IMR-90 (cell line): ENCODE measurements around the gene NCBP2L. TPM values are rescaled to one million over a fixed set of nuclear protein-coding genes. Genes with fewer than 3 reads are reported as not detected.

Source experiments
- ATAC-seq: fragments of 200-7000 bp; cut with Tn5 transposase; 2 replicates; pipeline ENCODE4 v1.9.1; 2020; ENCODE audit warnings: low read depth, mild to moderate bottlenecking, moderate library complexity
- BruUV-seq: library from RNA; stranded (reverse); fragments of 400-500 nt; replicated peaks from 2 replicates; lab custom pipeline; 2021; lab: Mats Ljungman, UMichigan
- CTCF ChIA-PET: fragments of 300-600 bp; formaldehyde crosslinking; extraction: SDS; loops from one replicate; lab custom pipeline; 2021; ENCODE audit warnings: antibody characterized with exemption; lab: Yijun Ruan, JAX
- POLR2A ChIA-PET: fragments of 300-600 bp; sonication (Branson Sonifier 250); formaldehyde crosslinking; loops from one replicate; lab custom pipeline; 2022; ENCODE audit warnings: antibody characterized with exemption; ENCODE audit not compliant: unreplicated experiment; lab: Charles Lee
- DNase-seq: peaks from one replicate; pipeline ENCODE4 v3.0.0; 2013
- H2AFZ ChIP-seq: replicated peaks from 2 replicates; pipeline ENCODE3; 2013; ENCODE audit warnings: low read length, mild to moderate bottlenecking; ENCODE audit not compliant: poor library complexity
- H2AK5ac ChIP-seq: 2 replicates; pipeline ENCODE4 v1.6.1; 2013; ENCODE audit warnings: low read depth, low read length, inconsistent platforms
- H2AK9ac ChIP-seq: replicated peaks from 2 replicates; pipeline ENCODE3; 2013; ENCODE audit warnings: mild to moderate bottlenecking, low read depth, low read length, moderate library complexity; ENCODE audit not compliant: poor library complexity
- H2BK120ac ChIP-seq: 2 replicates; pipeline ENCODE4 v1.6.1; 2013; ENCODE audit warnings: low read depth, low read length, inconsistent platforms
- H2BK15ac ChIP-seq: 3 replicates; pipeline ENCODE4 v1.6.1; 2013; ENCODE audit warnings: low read depth, low read length, inconsistent platforms
- H2BK20ac ChIP-seq: 2 replicates; pipeline ENCODE4 v1.6.1; 2013; ENCODE audit warnings: low read depth, mild to moderate bottlenecking, inconsistent platforms, low read length, moderate library complexity
- H2BK5ac ChIP-seq: 2 replicates; pipeline ENCODE4 v1.6.1; 2013; ENCODE audit warnings: mild to moderate bottlenecking, low read depth, low read length, inconsistent platforms; ENCODE audit not compliant: poor library complexity, severe bottlenecking
- H3K14ac ChIP-seq: replicated peaks from 2 replicates; pipeline ENCODE4 v1.6.1; 2013; ENCODE audit warnings: low read depth, low read length, inconsistent platforms
- H3K18ac ChIP-seq: 2 replicates; pipeline ENCODE4 v1.6.1; 2013; ENCODE audit warnings: low read depth, low read length, control low read depth
- H3K23ac ChIP-seq: 2 replicates; pipeline ENCODE4 v1.6.1; 2013; ENCODE audit warnings: low read depth, low read length, inconsistent platforms
- H3K27ac ChIP-seq: 2 replicates; pipeline ENCODE4 v1.5.1; 2013; ENCODE audit warnings: mild to moderate bottlenecking, control low read depth, low read length; ENCODE audit not compliant: insufficient read depth
- H3K27me3 ChIP-seq: 2 replicates; pipeline ENCODE4 v1.6.1; 2013; ENCODE audit warnings: low read length; ENCODE audit not compliant: control insufficient read depth, insufficient read depth
- H3K36me3 ChIP-seq: 2 replicates; pipeline ENCODE4 v1.6.1; 2013; ENCODE audit warnings: low read length, mixed read lengths; ENCODE audit not compliant: control insufficient read depth, insufficient read depth
- H3K4ac ChIP-seq: 2 replicates; pipeline ENCODE4 v1.6.1; 2013; ENCODE audit warnings: low read depth, low read length, inconsistent platforms
- H3K4me1 ChIP-seq: 2 replicates; pipeline ENCODE4 v1.6.1; 2013; ENCODE audit warnings: low read length, mixed read lengths; ENCODE audit not compliant: control insufficient read depth, insufficient read depth
- H3K4me2 ChIP-seq: 2 replicates; pipeline ENCODE4 v1.6.1; 2013; ENCODE audit warnings: low read depth, mild to moderate bottlenecking, control low read depth, low read length, moderate library complexity
- H3K4me3 ChIP-seq: 2 replicates; pipeline ENCODE4 v1.5.1; 2013; ENCODE audit warnings: low read depth, mild to moderate bottlenecking, control low read depth, low read length, moderate library complexity; ENCODE audit not compliant: insufficient read depth
- H3K56ac ChIP-seq: 2 replicates; pipeline ENCODE4 v1.6.1; 2013; ENCODE audit warnings: low read length, inconsistent platforms; ENCODE audit not compliant: insufficient read depth; ENCODE audit errors: extremely low read depth
- H3K79me1 ChIP-seq, 2 experiments: 2 replicates each; pipeline ENCODE4 v1.6.1; 2013; ENCODE audit warnings: low read length in 2 of 2, inconsistent platforms in 1 of 2, low read depth in 1 of 2
- H3K9ac ChIP-seq: 2 replicates; pipeline ENCODE4 v1.6.1; 2013; ENCODE audit warnings: low read depth, low read length, control low read depth
- H3K9me1 ChIP-seq: 2 replicates; pipeline ENCODE4 v1.6.1; 2013; ENCODE audit warnings: low read length, inconsistent platforms; ENCODE audit not compliant: insufficient read depth
- H3K9me3 ChIP-seq: 2 replicates; pipeline ENCODE4 v1.6.1; 2013; ENCODE audit warnings: low read length; ENCODE audit not compliant: control insufficient read depth, insufficient read depth
- H4K20me1 ChIP-seq: 2 replicates; pipeline ENCODE4 v1.6.1; 2013; ENCODE audit warnings: low read length, inconsistent platforms; ENCODE audit not compliant: insufficient read depth
- H4K5ac ChIP-seq: 2 replicates; pipeline ENCODE4 v1.6.1; 2013; ENCODE audit warnings: mild to moderate bottlenecking, low read depth, low read length, control low read depth
- H4K8ac ChIP-seq, 2 experiments: 2 replicates each; pipeline ENCODE4 v1.6.1; 2013; ENCODE audit warnings: low read depth in 2 of 2, low read length in 2 of 2, control low read depth in 1 of 2, inconsistent platforms in 1 of 2
- H4K91ac ChIP-seq: 2 replicates; pipeline ENCODE4 v1.6.1; 2013; ENCODE audit warnings: low read depth, low read length, inconsistent platforms; ENCODE audit not compliant: insufficient read depth
- BHLHE40 ChIP-seq: fragments of 150-350 bp; IDR thresholded peaks from 2 replicates; pipeline ENCODE4 v1.6.1; 2016; ENCODE audit warnings: mild to moderate bottlenecking, low read depth, low read length
- CEBPB ChIP-seq: IDR thresholded peaks from 2 replicates; pipeline ENCODE4 v1.6.1; 2012; ENCODE audit warnings: low read depth, low read length, improper control_type of control experiment
- CHD1 ChIP-seq: IDR thresholded peaks from 2 replicates; pipeline ENCODE4 v1.6.1; 2012; ENCODE audit warnings: low read depth, low read length, improper control_type of control experiment
- FOS ChIP-seq: fragments of 150-350 bp; IDR thresholded peaks from 2 replicates; pipeline ENCODE4 v1.6.1; 2016; ENCODE audit warnings: low read depth, low read length
- MXI1 ChIP-seq: IDR thresholded peaks from 2 replicates; pipeline ENCODE4 v1.6.1; 2012; ENCODE audit warnings: low read depth, mild to moderate bottlenecking, low read length, moderate library complexity, borderline replicate concordance
- NFE2L2 ChIP-seq: fragments of 150-350 bp; IDR thresholded peaks from 2 replicates; pipeline ENCODE4 v1.6.1; 2016; ENCODE audit warnings: low read depth, mild to moderate bottlenecking, low read length
- POLR2A ChIP-seq: IDR thresholded peaks from 2 replicates; pipeline ENCODE4 v1.6.1; 2012; ENCODE audit warnings: mild to moderate bottlenecking, low read depth, low read length
- RAD21 ChIP-seq: IDR thresholded peaks from 2 replicates; pipeline ENCODE4 v1.6.1; 2012; ENCODE audit warnings: low read length, improper control_type of control experiment
- RCOR1 ChIP-seq: IDR thresholded peaks from 2 replicates; pipeline ENCODE4 v1.6.1; 2012; ENCODE audit warnings: mild to moderate bottlenecking, low read length, improper control_type of control experiment; ENCODE audit not compliant: insufficient replicate concordance
- RFX5 ChIP-seq: IDR thresholded peaks from 2 replicates; pipeline ENCODE4 v1.8.0; 2012; ENCODE audit warnings: low read depth, mild to moderate bottlenecking, low read length, moderate library complexity
- SMC3 ChIP-seq: fragments of 150-350 bp; IDR thresholded peaks from 2 replicates; pipeline ENCODE4 v1.6.1; 2016; ENCODE audit warnings: low read depth, mild to moderate bottlenecking, antibody characterized with exemption, low read length, moderate library complexity
- WGBS, 2 experiments: methylation state at CpG; one replicate each; pipeline versions ENCODE4 v1.1.5 to v1.1.7; 2013; ENCODE audit warnings: missing lambda C conversion rate in 2 of 2; ENCODE audit not compliant: insufficient read length in 1 of 2; ENCODE audit errors: extremely low coverage in 2 of 2; 5-methylcytosine and 5-hydroxymethylcytosine counted together
- dilution Hi-C: fragments of 300-500 bp; cut with HindIII; formaldehyde crosslinking; loops from one replicate; pipeline ENCODE4 v1.14.3; 2018; ENCODE audit warnings: low sequenced_read_pairs; ENCODE audit not compliant: unreplicated experiment
- in situ Hi-C: fragments of 300-500 bp; cut with MboI; formaldehyde crosslinking; loops from 3 replicates; pipeline ENCODE4 v1.14.3; 2019; ENCODE audit warnings: low sequenced_read_pairs, inconsistent platforms, mixed read lengths
- intact Hi-C: fragments of 100-400 bp; cut with micrococcal nuclease; formaldehyde crosslinking; loops from 2 replicates; pipeline ENCODE4 v1.10.0; 2022
- polyA plus RNA-seq, 3 experiments: library from polyadenylated mRNA; depleted of rRNA; stranded (reverse); fragments of >200 nt; gene quantifications; 2 replicates each; pipeline ENCODE4 v1.2.3, GENCODE V29; 2012; ENCODE audit warnings: low replicate concordance in 1 of 3
- total RNA-seq: library from RNA; depleted of rRNA; stranded (reverse); fragments of >200 nt; gene quantifications from 2 replicates; pipeline ENCODE4 v1.2.3, GENCODE V29; 2012
- TF ChIP-seq, protein P1 (sequence below): fragments of 150-350 bp; IDR thresholded peaks from 2 replicates; pipeline ENCODE4 v1.6.1; 2017; ENCODE audit warnings: mild to moderate bottlenecking, antibody characterized with exemption, low read length, low read depth
- TF ChIP-seq, protein P2 (sequence below): conservative IDR thresholded peaks from 2 replicates; pipeline ENCODE4 v1.5.1; 2012; ENCODE audit warnings: mild to moderate bottlenecking, low read depth, low read length, improper control_type of control experiment

Gene NCBP2L
- total and polyA plus RNA-seq, 2 of the 4 experiments (the other 2 are of a cell fraction): not detected

DNA sequence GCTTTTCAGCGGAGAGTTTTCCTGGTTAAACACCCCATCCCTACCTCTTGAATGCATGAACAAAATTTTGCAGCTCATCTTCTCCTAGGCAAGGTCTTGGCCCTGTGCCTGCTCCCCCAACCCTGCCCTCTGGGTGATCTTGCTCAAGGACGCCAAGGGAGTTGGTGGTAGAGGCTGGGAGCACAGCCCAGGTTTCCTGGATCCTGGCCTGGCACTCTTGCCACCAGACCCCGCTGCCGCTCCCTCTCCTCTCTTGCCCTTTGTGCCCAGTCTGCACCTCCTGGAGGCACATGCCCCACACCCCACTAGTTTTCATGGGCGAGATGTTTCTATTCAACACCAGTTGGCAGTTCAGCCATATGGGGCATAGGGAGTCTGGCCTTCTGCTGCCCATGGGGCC is 39.3 kb upstream of the NCBP2L start:
- Histone ChIP-seq H4K91ac (no peak overlapping the region), H3K4me3 (no peak overlapping the region), H3K9me3 (no peaks in the 10 kb centered on the region), H3K18ac (no peak overlapping the region), H3K23ac (no peak overlapping the region), H3K14ac (no peak overlapping the region), H2BK15ac (no peak overlapping the region), H3K4me1 (peaks cover 3% of the 10 kb centered on the region; the same call in 1 of the 2 replicates), H2BK5ac (no peak overlapping the region), H3K9me1 (no peaks in the 10 kb centered on the region), H2AK9ac (no peak overlapping the region), H3K4ac (no peak overlapping the region), H4K8ac (no peak overlapping the region), H3K56ac (no peak overlapping the region), H4K20me1 (peaks cover 4% of the 10 kb centered on the region; the same call in 1 of the 2 replicates), H3K36me3 (no peaks in the 10 kb centered on the region), H3K27me3 (peaks cover 29% of the 10 kb centered on the region), H2BK120ac (no peak overlapping the region), H3K4me2 (no peak overlapping the region), H2AK5ac (no peak overlapping the region), H4K5ac (no peak overlapping the region), H2AFZ (no peak overlapping the region), H3K27ac (no peak overlapping the region), H2BK20ac (no peak overlapping the region), H3K9ac (no peak overlapping the region), H3K79me1 (no peaks in the 10 kb centered on the region)
- TF ChIP-seq RCOR1: no peak
- no peak for TF ChIP-seq SMC3
- TF ChIP-seq MXI1: no peak
- no peak for TF ChIP-seq NFE2L2
- no peak for TF ChIP-seq POLR2A
- TF ChIP-seq, protein P1, sequence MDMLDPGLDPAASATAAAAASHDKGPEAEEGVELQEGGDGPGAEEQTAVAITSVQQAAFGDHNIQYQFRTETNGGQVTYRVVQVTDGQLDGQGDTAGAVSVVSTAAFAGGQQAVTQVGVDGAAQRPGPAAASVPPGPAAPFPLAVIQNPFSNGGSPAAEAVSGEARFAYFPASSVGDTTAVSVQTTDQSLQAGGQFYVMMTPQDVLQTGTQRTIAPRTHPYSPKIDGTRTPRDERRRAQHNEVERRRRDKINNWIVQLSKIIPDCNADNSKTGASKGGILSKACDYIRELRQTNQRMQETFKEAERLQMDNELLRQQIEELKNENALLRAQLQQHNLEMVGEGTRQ: no peak
- no peak for TF ChIP-seq BHLHE40
- no peak for TF ChIP-seq FOS
- TF ChIP-seq, protein P2, sequence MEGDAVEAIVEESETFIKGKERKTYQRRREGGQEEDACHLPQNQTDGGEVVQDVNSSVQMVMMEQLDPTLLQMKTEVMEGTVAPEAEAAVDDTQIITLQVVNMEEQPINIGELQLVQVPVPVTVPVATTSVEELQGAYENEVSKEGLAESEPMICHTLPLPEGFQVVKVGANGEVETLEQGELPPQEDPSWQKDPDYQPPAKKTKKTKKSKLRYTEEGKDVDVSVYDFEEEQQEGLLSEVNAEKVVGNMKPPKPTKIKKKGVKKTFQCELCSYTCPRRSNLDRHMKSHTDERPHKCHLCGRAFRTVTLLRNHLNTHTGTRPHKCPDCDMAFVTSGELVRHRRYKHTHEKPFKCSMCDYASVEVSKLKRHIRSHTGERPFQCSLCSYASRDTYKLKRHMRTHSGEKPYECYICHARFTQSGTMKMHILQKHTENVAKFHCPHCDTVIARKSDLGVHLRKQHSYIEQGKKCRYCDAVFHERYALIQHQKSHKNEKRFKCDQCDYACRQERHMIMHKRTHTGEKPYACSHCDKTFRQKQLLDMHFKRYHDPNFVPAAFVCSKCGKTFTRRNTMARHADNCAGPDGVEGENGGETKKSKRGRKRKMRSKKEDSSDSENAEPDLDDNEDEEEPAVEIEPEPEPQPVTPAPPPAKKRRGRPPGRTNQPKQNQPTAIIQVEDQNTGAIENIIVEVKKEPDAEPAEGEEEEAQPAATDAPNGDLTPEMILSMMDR: no peak
- TF ChIP-seq CEBPB: no peak
- no peak for TF ChIP-seq CHD1
- no peak for TF ChIP-seq RFX5
- TF ChIP-seq RAD21: no peak
- intact Hi-C loops: no loop called here
- CTCF ChIA-PET: no interaction called here
- in situ Hi-C loops: no loop called here
- POLR2A ChIA-PET: no interaction called here
- dilution Hi-C loops: no loop called here
- BruUV-seq: no TSS peak
- ATAC-seq: no peak
- no CpG with 5 or more reads among the region's 5 CpGs for WGBS, 2 experiments
- no peak for DNase-seq
